Ramos (cell line): ENCODE measurements around the gene RBM33.

ENCODE experiments used
- in situ Hi-C: fragments of 300-500 bp; cut with MboI; formaldehyde crosslinking; loops from one replicate; pipeline ENCODE4 v1.14.3; 2022; ENCODE audit warnings: low sequenced_read_pairs; ENCODE audit not compliant: unreplicated experiment

Gene RBM33

DNA sequence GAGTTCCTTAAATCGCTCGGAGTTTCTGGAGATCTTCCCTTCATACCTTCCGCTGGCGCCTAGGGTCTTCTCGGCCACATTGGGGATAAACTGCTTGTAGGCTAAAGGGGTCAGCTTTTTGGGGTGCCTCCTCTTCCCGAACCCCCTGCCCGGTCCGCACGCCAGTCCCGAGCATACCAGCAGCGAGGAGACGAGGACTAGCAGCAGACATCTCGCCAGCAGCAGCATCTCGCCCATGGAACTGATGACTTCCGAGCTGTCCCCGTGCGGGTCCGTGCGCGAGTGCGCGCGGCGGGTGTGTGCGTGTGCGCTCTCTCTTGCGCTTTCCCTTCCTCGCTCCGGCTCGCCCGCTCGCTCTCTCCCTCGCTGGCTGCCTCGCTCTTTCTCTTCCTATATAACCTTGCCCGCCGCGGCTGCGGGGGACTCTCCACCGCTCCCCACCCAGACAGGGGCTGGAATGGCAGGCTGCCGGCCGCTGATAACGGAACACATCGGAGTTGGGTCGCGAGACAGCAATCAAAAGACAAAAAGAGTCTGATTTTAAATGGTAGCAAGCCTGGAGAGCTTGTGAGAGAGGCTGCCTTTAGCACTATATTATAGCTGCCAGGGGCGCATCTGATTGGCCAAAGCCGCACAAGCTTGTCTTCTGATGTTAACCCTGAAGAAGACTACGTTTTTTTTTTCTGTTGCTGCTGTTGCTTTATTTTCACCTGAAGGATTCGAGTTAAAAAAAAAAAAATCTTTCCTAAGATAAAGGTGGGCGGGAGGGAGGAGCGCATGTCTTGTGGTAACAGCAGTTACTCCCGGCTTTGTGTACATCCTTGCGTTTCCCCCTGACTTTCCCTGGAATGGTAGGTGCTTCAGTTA is 167.7 kb downstream of the RBM33 start, which contains the start of gene SHH:
SHH (minus strand) TSS at position 569 of the 867 bp plus-strand sequence; CDS start at position 228, 341 bp downstream.
- in situ Hi-C loops, result loop anchor here (10.0 to 25.0 kb wide), 2 partner anchors 653 to 1000 kb away; no protein-coding TSS in a partner anchor

DNA sequence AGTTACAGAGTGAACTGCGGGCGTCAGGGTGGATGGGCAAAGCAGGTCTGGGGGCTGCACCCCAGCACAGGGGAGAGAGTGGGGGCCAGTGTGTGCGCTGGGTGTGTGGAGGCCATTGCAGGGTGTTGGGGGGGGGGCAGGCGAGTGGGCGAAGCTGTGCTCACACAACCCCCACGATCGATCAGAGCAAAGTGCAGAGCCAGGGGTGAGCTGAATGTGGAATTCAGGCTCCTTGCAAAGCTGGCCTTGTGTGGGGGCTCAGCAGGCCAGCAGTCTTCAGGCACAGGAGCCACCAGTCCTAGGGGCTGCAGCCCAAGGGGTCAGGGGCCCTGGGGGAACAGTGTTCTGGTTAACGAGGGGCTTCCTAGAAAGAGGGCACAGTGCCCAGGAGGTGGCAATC is 168.7 kb downstream of the RBM33 start:
- in situ Hi-C loops, result loop anchor here (10.0 to 25.0 kb wide), 2 partner anchors 652 to 999 kb away; no protein-coding TSS in a partner anchor

DNA sequence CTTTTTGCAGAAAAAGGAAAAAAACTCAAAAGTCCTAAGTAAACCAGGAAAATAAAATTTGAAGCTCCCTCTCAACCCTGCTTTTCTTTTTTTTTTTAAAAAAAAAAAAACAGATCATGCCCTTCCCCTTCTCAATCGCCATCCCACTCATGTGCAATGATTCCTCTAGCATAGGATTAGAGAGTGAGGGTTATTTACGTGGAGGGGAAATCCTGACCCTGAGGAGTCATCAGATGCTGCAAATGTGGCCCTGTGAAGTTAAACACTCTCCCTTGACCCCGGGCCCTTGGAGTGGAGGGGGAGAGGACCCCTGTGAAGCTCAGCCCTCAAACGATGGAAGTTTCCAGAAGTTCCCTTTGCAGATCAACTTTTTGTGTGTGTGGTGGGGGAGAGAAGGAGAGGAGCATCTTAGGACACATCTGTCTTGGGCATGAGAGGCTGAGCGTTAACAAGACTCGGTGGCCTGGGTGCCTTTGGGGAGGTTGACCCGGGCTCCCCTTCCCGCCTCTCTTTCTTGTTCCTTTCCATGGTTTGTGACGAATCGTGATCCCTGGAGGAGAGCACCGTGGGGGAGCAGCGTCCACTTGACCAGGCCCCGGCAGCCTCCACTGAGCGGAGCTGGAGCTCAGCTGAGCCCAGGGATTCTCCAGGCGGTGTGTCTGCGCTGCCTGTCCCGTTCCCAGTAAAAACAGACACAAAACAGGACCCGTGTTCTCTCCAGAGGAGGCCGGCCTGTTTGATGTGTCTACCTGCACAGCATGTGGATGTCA is 169.3 kb downstream of the RBM33 start:
- in situ Hi-C loops, result loop anchor here (10.0 to 25.0 kb wide), 2 partner anchors 651 to 999 kb away; no protein-coding TSS in a partner anchor

DNA sequence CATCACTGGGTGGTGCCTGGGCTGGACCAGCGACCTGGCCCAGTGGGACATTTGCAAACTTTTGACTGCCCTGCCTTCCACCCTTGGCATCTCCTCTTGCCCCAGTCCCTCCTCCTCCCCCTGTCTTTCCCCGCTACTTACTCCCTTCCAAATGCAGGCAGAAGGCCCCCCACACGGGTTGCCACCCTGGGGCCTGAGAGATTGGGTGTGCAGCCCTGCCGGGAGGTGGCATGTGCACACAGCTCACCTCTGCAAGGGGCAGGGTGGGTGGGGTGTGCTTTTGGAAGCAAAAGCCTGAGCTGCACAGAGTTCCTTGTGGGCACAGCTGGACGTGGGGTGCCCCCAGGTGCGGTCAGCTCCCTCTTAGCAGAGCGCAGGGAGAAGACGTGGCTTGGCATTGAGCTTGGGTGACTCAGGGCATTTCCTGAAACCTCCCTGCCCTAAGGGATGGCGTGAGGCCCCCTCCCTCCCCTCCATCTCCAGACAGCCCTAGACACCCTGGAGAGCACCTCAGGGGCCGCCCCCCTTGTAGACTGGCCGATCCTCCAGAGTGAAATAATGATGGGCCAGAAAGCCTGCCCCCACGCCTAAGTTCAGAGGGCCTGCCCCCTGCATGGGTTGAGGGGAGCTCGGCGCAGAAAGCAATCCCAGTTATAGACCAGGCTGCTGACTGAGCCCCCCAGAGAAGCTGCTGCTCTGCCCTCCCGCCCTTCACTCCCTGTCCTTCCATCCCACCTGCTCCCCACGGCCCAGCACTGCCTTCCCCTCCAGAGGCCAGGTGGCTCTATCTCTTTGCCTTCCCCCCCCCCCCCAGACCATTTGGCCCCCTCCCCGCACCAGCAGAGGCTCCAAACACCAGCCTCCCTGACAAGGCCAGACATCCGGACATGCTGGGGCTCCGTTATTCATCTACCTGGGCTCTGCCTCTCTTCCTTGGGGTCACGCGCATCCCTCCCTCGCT is 170.1 kb downstream of the RBM33 start:
- in situ Hi-C loops, result loop anchor here (10.0 to 25.0 kb wide), 2 partner anchors 650 to 998 kb away; no protein-coding TSS in a partner anchor

DNA sequence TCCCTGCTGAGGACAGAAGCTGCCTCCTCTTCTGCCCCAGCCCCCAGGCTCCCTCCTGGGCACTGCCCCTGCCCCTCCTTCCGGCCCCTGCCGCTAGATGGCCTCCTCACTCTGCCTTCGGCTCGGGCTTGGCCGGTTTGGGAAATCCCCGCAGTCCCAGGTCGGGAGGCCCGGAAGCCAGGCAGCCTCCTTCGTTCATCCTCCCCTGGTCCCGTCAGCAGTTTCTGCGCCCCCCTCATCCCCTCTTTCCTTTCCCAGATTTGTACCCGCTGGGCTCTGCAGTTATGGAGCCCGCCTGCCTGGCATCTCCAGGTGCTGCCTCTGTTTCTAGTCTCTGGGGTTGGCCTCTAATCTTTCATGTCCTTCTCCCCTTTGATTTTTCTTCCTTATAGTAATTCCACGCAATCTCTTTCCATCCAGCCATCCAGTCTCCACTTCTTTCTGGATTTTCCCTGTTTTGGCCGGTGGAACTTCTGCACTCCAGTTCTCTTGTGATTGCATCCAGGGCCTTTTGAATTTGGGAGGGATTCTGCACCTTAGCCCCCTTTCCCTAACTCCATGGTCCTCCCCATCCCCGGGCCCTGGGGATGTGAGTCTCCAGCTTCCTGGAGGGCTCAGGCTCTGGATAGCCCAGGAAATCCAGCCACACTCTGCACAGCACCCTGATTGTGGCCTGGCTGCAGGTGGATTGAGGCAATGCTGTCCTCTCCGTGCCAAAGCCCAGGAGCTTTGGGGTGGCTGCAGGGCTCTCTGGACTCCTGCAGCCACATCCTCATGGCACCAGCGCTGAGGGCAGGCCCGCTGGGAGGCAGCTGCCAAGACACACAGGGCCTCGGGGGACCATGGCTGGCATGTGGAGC is 171.1 kb downstream of the RBM33 start:
- in situ Hi-C loops, result loop anchor here (10.0 to 25.0 kb wide), 2 partner anchors 649 to 997 kb away; no protein-coding TSS in a partner anchor

DNA sequence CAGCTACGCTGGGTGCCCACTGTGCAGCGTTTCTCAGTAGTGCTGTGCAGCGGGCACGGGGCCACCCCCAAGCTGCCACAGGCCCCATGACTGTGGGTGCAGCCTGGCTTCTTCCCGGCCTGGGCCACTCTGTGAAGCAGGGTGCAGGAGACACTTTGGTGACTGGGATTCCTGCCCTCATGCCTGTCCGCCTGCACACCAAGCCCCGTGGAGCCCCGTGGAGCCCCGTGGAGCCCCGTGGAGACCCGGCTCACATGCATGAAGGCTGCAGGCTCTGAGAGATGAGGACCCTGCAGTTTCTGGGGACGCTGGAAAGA is 171.7 kb downstream of the RBM33 start:
- in situ Hi-C loops, result loop anchor here (10.0 to 25.0 kb wide), 2 partner anchors 649 to 996 kb away; no protein-coding TSS in a partner anchor

DNA sequence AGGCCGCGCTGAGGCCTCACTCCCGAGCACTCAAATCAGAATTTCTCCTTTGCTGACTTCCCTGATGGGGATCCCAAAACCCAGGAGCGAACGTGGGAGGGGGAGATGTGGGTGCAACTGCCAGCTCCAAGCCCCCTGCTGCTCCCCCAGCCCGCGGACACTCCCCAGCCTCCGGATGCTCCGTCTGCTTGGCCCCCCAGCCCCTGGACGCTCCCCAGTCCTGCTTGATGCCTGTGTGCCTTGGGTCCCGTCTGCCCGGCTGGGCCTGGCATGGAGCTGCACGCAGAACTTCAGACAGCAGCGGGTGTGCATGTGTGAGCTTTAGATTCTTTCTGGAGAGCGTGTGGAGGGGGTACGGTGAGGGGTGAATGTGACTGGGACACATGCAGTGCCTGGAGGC is 172.5 kb downstream of the RBM33 start:
- in situ Hi-C loops, result loop anchor here (10.0 to 25.0 kb wide), 2 partner anchors 648 to 995 kb away; no protein-coding TSS in a partner anchor

DNA sequence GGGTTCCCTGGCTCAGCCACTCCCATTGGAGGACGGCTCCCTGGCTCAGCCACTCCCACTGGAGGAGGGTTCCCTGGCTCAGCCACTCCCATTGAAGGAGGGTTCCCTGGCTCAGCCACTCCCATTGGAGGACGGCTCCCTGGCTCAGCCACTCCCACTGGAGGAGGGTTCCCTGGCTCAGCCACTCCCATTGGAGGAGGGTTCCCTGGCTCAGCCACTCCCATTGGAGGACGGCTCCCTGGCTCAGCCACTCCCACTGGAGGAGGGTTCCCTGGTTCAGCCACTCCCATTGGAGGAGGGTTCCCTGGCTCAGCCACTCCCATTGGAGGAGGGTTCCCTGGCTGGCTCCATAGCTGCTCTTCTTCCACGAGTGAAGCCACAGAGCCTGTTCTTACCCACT is 173.1 kb downstream of the RBM33 start:
- in situ Hi-C loops, result loop anchor here (10.0 to 25.0 kb wide), 2 partner anchors 647 to 995 kb away; no protein-coding TSS in a partner anchor

DNA sequence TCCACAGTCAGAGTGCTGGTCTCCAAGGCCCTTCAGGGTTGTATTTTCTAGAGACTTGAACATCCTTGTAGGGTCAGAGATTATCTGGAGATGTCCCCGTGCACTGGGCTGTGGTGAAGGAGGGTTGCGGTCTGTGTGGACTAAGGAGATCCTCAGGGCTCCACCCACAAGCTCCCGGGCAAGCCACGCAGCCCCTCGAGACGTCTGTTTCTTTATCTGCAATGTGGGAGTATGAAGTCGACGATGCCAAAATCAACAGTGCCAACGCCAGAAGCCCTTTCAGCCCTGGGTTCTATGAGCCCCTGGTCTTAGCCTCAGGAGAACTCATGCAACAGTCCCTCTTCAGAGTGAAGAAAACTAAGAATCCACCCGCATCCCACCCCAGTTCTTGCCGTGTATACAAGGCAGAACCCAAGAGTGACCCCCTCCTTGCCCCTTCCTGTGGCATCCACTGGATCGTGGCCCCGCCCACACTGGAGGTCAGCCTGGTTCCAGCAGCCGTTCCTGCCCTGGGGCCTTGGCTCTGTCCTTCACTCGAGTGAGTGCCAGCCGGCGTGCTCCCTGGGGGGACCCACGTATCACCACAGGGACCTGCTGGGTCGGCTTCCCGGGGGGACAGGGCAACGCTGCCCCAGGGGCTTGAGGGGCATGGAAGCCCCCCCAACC is 173.8 kb downstream of the RBM33 start:
- in situ Hi-C loops, result loop anchor here (10.0 to 25.0 kb wide), 2 partner anchors 647 to 994 kb away; no protein-coding TSS in a partner anchor

DNA sequence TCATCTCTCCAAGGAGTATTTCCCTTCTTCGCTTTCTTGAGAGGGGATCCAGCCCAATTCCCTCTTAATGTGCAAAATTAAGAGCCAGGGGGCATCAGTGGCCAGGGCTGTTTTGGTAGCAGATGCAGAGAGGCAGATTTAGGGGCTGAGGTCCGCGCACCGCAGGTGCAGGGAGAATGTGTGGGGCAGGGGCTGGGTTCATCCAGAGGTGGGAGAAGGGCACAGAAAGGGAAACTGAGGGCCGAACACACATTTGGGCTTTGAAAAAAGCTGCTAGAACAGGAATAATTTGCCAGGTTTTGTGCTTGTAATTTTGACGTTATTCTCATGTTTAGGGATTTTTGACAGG is 174.3 kb downstream of the RBM33 start:
- in situ Hi-C loops, result loop anchor here (10.0 to 25.0 kb wide), 2 partner anchors 646 to 994 kb away; no protein-coding TSS in a partner anchor

DNA sequence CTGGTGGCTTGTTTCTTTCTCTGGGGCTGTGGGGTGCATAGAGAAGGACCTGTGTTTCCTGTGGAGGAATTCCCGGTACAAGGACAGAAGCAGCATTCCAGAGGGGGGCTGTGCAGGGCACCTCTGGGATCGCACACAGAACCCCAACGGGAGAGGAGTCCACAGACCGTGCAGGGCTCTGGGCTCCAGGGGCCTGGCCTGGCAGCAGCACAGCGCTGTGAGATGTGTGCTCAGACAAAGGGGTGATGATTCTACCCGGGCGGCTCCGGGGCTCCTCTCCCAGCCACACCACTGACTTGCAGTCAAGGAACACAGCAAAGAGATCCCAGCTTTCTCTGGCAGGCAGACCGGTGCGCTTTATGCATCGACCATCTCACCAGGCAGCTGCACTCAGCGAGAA is 174.7 kb downstream of the RBM33 start:
- in situ Hi-C loops, result loop anchor here (10.0 to 25.0 kb wide), 2 partner anchors 646 to 993 kb away; no protein-coding TSS in a partner anchor

DNA sequence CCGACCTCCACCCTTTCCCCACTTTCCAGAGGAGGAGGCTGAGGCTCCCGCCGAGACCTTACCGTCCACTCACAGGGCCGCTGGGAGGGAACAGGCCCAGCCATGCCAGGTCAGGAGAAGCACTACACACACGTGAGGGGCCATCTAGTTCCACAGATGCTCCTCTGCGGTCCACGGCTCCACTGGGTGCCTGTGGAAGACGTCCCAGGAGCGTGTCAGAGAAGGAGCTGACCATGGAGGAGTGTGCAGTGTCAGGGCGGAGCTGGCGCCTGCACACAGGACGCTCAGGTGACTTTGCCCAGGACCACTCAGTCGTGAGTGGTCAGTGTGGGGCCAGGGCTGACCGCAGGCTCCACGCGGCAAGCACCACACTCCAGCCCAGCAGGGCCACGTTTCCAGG is 175.8 kb downstream of the RBM33 start:
- in situ Hi-C loops, result loop anchor here (25.0 kb wide), 1 partner anchor 992 kb away; no protein-coding TSS in a partner anchor

DNA sequence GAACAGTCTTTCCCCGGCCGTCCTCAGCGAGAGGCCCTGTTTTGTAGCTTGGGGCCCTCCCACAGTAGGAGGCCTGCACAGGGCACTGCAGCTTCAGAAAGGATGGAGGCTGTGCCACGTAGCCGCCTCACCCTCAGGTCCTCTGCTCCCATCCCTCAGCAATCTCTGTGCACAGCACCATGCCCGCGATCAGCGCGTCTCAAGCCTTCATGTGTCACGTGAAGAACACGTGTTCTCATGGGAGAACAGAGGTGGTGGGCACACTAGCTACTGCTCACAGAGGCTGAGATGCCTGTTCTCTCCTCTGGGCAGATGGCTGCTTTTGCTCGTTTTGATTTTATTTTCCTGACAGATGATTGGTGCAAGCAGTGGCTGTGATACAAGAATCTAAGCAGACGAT is 176.3 kb downstream of the RBM33 start:
- in situ Hi-C loops, result loop anchor here (25.0 kb wide), 1 partner anchor 992 kb away; no protein-coding TSS in a partner anchor

DNA sequence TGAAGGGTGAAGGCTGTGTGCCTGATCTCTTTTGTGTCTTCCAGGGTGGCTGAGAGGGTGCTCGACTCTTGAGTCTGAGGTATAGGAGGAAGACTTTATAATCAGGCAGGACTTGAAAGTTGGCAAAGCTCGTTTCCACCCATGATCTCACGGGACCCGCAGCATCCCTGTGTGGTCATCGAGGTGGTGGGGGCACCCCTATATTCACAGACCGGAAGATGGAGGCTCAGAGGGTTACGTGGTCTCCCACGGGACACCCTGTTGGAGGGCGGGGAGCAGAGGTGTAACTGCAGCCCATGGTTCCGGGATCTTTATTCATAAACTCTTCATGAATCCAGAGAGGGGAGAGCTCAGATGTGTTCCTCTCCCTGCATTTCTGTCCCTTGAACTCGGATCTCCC is 177.4 kb downstream of the RBM33 start:
- in situ Hi-C loops, result loop anchor here (25.0 kb wide), 1 partner anchor 990 kb away; no protein-coding TSS in a partner anchor

DNA sequence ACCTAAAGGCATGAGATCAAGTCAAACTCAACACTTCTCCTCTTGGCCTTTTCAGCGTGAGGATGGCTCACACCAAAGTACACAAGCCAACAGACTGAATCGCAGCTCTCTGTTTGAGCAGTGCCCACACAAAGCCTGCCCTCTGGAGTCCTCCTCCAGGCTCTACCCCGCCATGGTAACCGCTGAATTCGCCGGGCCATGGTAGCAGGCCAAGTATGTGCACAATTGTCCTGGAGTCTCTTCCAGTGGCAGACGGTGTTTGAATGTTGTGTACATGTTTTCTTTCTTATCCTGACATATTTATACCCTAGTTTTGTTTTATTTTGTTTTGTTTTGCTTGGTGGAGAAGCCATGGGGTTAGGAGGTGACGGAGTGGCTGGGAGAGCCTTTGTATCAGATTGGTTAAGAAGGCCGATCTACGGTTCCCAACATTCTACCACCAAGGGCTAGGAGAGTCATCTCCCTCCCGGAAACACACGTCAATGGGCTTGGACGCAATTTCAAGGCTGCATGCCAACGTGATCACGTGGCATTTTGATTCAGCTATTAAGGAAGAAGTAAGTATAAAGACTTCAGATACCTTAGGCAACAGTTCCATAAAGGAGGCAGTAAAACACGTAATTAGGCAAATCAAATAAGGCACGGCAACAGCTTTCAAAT is 179.9 kb downstream of the RBM33 start:
- in situ Hi-C loops, result loop anchor here (25.0 kb wide), 1 partner anchor 988 kb away; no protein-coding TSS in a partner anchor

DNA sequence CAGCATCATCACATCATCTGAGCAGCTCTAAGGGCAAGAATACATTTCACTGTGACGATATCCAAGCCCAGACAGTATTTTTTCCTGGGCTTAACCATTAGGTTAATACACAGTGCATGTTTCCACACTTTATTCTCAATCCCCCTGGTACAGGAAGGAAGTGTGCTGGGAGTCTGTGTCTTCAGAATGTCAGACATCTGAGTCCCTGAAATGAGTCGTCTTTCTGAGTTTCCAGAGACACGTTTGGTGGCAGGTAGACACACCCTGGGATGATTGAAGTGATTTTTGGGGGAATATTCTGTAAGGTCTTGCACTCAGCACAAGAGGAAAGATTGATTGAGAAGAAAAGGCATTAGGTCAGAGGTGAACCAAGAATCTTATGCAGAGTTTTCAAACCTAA is 180.9 kb downstream of the RBM33 start:
- in situ Hi-C loops, result no loop called here

DNA sequence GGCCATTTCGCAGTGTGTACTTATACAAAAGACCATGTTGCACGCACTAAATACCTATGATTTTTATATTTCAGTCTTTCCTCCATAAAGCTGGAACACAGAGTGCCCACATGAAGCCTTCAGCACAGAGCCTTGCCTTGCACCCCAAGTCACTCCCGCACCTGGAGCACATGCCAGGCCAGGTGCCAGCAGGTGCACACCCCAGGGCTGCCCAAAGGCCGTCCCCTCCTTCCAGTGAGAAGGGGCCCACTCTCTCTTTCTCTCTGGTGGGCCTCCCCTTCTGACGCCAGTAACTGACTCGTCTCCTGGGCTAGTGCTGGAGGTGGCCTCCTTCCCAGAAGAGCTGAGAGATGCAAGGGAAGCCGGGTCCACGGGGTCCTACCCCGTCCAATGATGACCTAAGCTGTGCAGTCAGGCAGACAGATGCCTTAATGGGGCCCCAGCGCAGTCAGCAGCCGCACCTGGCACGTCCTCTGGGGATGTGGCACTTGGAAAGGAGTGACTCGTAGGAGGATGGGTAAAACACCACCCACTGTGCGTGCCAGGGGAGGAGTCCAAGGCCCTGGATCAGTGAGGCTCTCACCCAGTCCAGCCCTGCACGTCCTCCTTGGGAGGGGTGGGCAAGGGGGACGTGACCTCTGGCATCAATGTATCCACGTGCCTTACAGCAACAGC is 185.5 kb downstream of the RBM33 start:
- in situ Hi-C loops, result no loop called here
